A673 (cell line): ENCODE results near the gene RPS6KA6. TPM values are rescaled to one million over a fixed set of nuclear protein-coding genes. Genes with fewer than 3 reads are reported as not detected.

ENCODE experiments used
- BruUV-seq: library from RNA; stranded (reverse); fragments of 400-500 nt; replicated peaks from 2 replicates; lab custom pipeline; 2021; lab: Mats Ljungman, UMichigan
- CTCF ChIA-PET: fragments of 300-600 bp; sonication (Branson Sonifier 250); formaldehyde crosslinking; loops from one replicate; lab custom pipeline; 2022; ENCODE audit warnings: antibody characterized with exemption; lab: Charles Lee
- POLR2A ChIA-PET: fragments of 300-600 bp; sonication (Branson Sonifier 250); formaldehyde crosslinking; loops from one replicate; lab custom pipeline; 2022; ENCODE audit warnings: antibody characterized with exemption; ENCODE audit not compliant: low non-redundant PET; lab: Charles Lee
- DNase-seq: peaks from one replicate; pipeline ENCODE4 v3.0.0-alpha.2; 2015; ENCODE audit warnings: low spot score
- H3K27ac ChIP-seq: fragments of 200-600 bp; sonication (generic); 2 replicates; pipeline ENCODE4 v1.5.1; 2016; ENCODE audit warnings: mixed run types, low read depth, mild to moderate bottlenecking, mixed read lengths, antibody characterized with exemption, low read length; ENCODE audit not compliant: poor library complexity, severe bottlenecking
- H3K27me3 ChIP-seq: fragments of 200-600 bp; sonication (generic); replicated peaks from 2 replicates; pipeline ENCODE4 v1.6.1; 2017; ENCODE audit warnings: mixed run types, low read depth, mild to moderate bottlenecking, mixed read lengths, antibody characterized with exemption, low read length; ENCODE audit not compliant: insufficient read depth, poor library complexity
- H3K36me3 ChIP-seq: fragments of 200-600 bp; sonication (generic); 2 replicates; pipeline ENCODE4 v1.6.1; 2016; ENCODE audit warnings: mixed run types, mild to moderate bottlenecking, mixed read lengths, antibody characterized with exemption, low read length; ENCODE audit not compliant: insufficient read depth, poor library complexity, severe bottlenecking
- H3K4me1 ChIP-seq: fragments of 200-600 bp; sonication (generic); 2 replicates; pipeline ENCODE4 v1.6.1; 2017; ENCODE audit warnings: mixed run types, mild to moderate bottlenecking, mixed read lengths, antibody characterized with exemption, low read length; ENCODE audit not compliant: insufficient read depth, poor library complexity, severe bottlenecking
- H3K4me3 ChIP-seq: fragments of 200-600 bp; sonication (generic); 2 replicates; pipeline ENCODE4 v1.5.1; 2016; ENCODE audit warnings: low read depth, mixed run types, mild to moderate bottlenecking, mixed read lengths, low read length; ENCODE audit not compliant: poor library complexity, severe bottlenecking
- H3K9me3 ChIP-seq: fragments of 200-600 bp; sonication (generic); 2 replicates; pipeline ENCODE4 v1.6.1; 2016; ENCODE audit warnings: mixed run types, low read depth, mild to moderate bottlenecking, mixed read lengths, antibody characterized with exemption, low read length; ENCODE audit not compliant: poor library complexity, severe bottlenecking
- EZH2 ChIP-seq: fragments of 200-600 bp; sonication (generic); IDR thresholded peaks from 2 replicates; pipeline ENCODE4 v1.6.1; 2017; ENCODE audit warnings: borderline replicate concordance, low read depth, mild to moderate bottlenecking, mixed read lengths, antibody characterized with exemption, low read length; ENCODE audit not compliant: poor library complexity, severe bottlenecking
- intact Hi-C: fragments of 100-400 bp; cut with micrococcal nuclease; formaldehyde crosslinking; loops from one replicate; pipeline ENCODE4 v1.10.0; 2022; ENCODE audit not compliant: unreplicated experiment
- total RNA-seq: library from RNA; stranded (reverse); gene quantifications from 2 replicates; pipeline ENCODE4 v1.2.3, GENCODE V29; 2021
- TF ChIP-seq, protein P1 (sequence below): fragments of 300-800, 200-600 bp; sonication (generic); conservative IDR thresholded peaks from 2 replicates; pipeline ENCODE4 v1.5.1; 2017; ENCODE audit warnings: low read depth, mild to moderate bottlenecking, antibody characterized with exemption, low read length, moderate library complexity, mixed read lengths

Gene RPS6KA6
- total RNA-seq, 1 experiment from 2014 or later, result not detected

DNA sequence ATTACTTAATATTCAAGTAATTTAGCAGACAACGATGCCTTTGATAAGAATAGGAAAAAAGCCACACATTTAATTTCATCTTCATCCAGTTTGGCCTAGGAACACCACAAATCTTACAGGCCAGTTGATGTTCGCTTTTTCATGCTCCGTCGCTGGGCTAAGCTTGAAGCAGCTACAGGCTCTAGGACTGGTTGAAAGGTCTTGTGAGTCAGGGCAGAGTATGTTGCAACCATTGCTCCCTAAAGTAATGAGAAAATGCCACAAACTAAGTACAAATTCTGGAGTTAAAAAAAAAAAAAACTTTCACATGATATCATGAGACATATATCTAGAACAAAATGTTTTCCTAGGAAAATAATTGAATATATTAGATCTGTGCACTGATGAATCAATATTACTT, 123.8 kb downstream of the RPS6KA6 start:
- CTCF ChIA-PET, result no interaction called here
- Histone ChIP-seq H3K27me3 (no peaks in the 10 kb centered on the region), H3K36me3 (no peaks in the 10 kb centered on the region), H3K9me3 (peaks cover 5% of the 10 kb centered on the region), H3K4me1 (no peaks in the 10 kb centered on the region), H3K4me3 (no peak overlapping the region), H3K27ac (no peak overlapping the region)
- POLR2A ChIA-PET, result no interaction called here
- no peak for TF ChIP-seq EZH2
- TF ChIP-seq, protein P1, sequence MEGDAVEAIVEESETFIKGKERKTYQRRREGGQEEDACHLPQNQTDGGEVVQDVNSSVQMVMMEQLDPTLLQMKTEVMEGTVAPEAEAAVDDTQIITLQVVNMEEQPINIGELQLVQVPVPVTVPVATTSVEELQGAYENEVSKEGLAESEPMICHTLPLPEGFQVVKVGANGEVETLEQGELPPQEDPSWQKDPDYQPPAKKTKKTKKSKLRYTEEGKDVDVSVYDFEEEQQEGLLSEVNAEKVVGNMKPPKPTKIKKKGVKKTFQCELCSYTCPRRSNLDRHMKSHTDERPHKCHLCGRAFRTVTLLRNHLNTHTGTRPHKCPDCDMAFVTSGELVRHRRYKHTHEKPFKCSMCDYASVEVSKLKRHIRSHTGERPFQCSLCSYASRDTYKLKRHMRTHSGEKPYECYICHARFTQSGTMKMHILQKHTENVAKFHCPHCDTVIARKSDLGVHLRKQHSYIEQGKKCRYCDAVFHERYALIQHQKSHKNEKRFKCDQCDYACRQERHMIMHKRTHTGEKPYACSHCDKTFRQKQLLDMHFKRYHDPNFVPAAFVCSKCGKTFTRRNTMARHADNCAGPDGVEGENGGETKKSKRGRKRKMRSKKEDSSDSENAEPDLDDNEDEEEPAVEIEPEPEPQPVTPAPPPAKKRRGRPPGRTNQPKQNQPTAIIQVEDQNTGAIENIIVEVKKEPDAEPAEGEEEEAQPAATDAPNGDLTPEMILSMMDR, result no peak
- BruUV-seq, result no TSS peak
- DNase-seq, result no peak
- intact Hi-C loops, result no loop called here

DNA sequence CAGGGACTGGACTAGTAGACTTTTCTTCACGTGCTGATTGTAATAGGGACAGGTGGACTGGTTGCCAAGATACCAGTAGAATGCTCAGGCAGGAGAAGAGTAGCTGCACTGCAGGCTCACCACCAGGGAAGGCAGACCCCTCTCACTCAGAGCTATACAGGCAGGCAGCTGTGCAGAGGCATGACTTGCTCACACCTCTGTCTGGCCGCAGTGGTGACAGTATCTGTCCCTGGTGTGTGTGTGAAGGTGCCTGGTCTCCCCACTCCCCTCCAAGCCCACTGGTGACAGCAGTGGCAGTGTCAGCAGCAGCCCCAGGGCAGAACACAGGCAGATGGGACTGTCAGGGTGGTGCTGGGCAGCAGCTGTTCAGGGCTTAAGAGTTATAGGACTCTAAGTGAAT, 140.7 kb downstream of the RPS6KA6 start:
- no peak overlapping the region for H3K4me3 ChIP-seq

DNA sequence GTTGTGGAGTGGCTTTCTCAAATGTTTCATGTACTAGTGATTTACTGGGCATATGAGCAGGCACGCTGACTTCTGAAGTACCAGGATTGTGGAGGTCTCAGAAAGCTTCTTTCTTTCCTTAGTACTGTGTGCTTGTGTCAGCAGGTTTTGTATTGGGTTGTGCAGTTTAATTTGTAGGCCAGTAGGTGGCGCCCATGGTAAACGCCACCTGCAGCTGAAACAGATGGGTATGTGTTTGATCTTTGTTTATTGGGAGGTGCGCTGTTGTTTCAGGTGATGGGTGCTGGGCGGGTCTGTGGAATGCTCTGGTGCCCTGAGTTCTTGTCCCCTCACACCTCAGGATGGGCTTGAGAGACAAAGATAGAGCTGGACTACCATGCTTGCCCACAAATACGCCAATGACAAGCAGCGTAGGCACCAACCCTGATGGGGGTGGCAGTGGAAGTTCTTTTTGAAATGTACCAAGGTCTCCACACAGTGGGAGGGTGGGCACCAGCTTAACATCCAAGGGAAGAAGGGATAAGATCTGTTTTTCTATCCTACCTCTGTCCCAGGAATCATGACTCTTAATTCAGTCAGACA, 141.5 kb downstream of the RPS6KA6 start:
- no peaks in the 10 kb centered on the region for H3K27me3 ChIP-seq
- TF ChIP-seq, protein P1, result peak; percentile 72
- no peak for TF ChIP-seq EZH2
- ChIA-PET POLR2A (no interaction called here), CTCF (no interaction called here)
- H3K4me1 ChIP-seq, result no peaks in the 10 kb centered on the region
- H3K4me3 ChIP-seq, result no peak overlapping the region
- no peak overlapping the region for H3K27ac ChIP-seq
- intact Hi-C loops, result no loop called here
- no peaks in the 10 kb centered on the region for H3K36me3 ChIP-seq
- peak; percentile 17 for DNase-seq
- BruUV-seq, result no TSS peak
- H3K9me3 ChIP-seq, result no peaks in the 10 kb centered on the region

More for the DNA sequence above, 140.7 kb downstream of the RPS6KA6 start:
- no peak overlapping the region for H3K27ac ChIP-seq
- H3K4me1 ChIP-seq, result no peaks in the 10 kb centered on the region
- no peaks in the 10 kb centered on the region for H3K9me3 ChIP-seq
- no peak for DNase-seq
- POLR2A ChIA-PET, result no interaction called here
- no peaks in the 10 kb centered on the region for H3K36me3 ChIP-seq
- BruUV-seq, result no TSS peak
- no peak for TF ChIP-seq EZH2
- TF ChIP-seq, protein P1, result no peak
- intact Hi-C loops, result no loop called here
- CTCF ChIA-PET, result no interaction called here
- no peaks in the 10 kb centered on the region for H3K27me3 ChIP-seq
